NCI-H1417 (cell line): ENCODE measurements around the gene DAZAP1.

Source experiments
- DNase-seq, 3 experiments: peaks; one replicate each; lab custom pipeline; 2025; lab: John Stamatoyannopoulos, UW

DAZAP1 gene

DNA sequence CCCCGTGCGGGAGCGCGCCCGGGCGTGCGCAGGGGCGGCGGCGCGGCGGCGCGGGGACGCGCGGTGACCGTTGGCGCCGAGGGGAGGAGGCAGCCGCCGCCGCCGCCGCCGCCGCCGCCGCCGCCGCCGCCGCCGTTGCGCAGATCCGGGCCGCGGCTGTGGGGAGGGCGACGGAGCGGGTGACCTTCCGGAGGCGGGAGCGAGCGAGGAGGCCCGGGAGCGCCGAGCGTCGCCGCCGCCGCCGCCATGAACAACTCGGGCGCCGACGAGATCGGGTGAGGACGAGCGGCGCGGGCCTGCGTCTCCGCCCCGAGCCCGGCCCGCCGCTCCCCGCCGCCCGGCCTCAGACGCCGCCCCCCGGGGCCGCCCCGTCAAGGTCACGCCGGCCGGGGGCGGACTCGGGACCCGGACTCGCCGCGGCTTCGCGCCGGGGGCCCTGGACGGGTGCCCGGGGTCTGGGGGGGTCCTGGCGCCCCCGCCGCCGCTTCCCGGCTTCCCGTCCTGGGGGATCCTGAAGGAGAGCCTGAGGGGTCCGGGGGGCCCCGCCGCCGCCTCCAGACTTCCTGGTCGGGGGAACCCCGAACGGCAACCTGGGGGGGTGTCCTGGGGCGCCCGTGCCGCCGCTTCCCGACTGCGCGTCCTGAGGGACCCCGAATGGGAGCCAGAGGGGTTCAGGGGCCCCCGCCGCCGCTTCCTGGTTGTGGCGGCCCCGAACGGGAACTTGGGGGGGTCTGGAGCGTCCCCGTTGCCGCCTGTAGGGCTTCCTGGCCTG, at the start of gene DAZAP1:
DAZAP1 (plus strand) TSS at position 59 of the 772 bp plus-strand sequence; CDS start at position 247, 188 bp downstream.
- DNase-seq, result peak in 2 of 3 experiments; percentile 45 to 55

DNA sequence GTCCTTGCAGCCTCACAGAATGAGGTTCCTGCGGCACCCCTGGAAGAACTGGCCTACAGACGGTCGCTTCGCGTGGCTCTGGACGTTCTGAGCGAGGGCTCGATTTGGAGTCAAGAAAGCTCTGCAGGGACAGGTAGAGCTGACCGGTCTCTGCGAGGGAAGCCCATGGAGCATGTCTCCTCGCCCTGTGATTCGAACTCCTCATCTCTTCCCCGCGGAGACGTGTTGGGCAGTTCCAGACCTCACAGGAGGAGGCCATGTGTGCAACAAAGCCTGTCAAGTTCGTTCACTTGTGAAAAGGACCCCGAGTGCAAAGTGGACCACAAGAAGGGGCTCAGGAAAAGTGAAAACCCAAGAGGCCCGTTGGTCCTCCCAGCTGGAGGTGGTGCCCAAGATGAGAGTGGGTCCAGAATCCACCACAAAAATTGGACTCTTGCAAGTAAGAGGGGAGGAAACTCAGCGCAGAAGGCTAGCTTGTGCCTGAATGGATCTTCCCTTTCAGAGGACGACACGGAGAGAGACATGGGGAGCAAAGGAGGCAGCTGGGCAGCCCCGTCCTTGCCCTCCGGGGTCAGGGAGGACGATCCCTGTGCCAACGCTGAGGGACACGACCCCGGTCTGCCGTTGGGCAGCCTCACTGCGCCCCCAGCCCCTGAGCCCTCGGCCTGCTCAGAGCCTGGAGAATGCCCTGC, 47.1 kb upstream of the DAZAP1 start:
- DNase-seq, result no peak

DNA sequence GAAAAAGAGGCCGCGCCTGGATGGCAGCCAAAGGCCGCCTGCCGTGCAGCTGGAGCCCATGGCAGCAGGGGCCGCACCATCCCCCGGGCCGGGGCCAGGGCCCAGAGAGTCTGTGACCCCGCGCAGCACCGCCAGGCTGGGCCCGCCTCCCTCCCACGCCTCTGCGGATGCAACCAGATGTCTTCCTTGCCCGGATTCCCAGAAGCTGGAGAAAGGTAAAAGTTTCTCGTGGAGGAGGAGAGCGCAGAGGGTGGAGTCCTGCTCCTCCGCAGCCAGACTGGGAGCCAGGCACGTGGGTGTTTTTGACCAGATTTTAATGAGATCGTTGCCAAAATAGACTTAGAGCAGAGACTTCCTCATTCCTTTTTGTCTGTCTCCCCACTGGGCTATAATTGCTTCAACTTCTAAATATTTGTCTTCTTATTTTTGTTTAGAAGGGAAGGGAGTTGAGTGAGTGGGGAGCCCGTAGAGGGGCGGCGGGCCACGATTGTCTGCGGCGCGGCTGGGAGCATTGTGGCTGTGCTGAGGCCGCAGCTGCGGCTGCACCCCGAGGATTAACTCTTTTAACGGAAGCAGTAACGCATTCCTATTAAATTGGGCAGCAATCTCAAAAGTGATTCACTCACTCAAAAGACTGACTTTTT, 46.4 kb upstream of the DAZAP1 start:
- DNase-seq, result peak in 2 of 3 experiments; percentile 40 to 60

DNA sequence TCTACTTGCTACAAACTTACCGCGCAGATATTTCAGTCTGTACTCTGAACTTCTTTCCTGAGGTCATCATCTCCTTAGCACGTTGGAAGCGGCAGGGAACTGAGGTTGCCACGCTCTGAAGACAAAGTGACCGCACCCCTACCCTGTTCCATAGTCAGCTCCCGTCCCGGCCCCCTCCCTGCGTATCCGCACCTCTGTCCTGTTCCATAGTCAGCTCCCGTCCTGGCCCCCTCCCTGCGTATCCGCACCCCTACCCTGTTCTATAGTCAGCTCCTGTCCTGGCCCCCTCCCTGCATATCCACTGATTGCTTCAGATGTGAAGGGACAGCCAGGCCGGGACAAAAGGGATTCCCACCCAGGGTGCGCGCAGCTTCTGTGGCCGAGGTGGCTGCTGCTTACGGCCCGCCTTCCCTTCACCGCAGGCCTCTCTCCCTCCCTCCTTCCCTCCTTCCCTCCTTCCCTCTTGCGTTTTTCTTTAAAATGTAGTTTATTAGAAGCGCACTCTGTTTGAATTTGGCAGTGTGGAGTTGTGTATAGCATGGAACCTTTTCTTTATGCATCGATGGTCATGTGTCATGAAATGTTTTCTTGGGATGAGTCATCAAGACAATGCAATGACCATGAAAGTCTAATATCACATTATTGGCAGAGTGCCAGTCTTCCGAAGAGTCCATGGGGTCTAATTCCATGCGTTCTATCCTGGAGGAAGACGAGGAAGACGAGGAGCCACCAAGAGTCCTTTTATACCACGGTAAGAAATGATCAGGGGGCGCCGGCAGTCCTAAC, 45.6 kb upstream of the DAZAP1 start:
- DNase-seq, result no peak

DNA sequence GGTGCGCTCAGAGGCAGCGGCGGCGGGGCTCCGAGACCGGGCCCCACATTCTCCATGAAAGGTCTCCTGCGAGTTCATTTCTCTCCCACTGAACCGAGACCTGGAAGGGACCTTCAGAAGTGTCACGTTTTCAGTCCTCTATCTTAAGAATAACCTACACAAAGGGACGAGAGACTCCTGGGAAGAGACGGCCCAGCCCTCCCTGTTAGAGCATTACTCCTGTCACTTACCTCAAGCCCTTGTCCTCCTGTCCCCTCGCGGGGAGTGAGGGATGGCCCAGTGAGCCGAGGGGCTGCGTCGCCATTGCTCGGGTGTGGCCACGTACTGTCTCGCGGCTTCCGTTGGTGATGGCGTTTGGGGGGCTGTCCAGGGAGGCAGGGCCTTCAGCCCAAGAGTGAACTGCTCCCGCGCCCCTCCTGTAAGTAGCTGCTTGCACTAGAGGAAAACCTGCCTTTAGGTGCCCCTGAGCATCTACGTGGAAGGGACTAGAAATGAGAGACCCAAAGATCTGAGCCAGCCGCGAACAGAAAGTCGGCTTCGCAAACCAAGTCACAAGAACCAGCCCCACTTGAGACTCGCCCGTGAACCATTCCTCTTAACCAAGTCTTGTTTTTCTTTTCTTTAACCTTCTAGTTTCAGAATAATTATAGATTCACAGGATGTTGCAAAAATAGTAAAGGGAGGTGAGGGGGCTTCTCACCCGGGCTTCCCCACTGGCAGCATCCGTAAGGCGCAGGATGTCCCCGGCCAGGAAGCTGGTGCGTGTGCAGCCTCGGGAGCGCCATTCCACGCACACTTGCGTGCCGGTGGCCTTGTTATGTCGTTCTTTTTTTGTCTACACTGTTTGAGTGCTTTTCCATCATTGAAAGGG, 44.8 kb upstream of the DAZAP1 start:
- DNase-seq, result no peak

DNA sequence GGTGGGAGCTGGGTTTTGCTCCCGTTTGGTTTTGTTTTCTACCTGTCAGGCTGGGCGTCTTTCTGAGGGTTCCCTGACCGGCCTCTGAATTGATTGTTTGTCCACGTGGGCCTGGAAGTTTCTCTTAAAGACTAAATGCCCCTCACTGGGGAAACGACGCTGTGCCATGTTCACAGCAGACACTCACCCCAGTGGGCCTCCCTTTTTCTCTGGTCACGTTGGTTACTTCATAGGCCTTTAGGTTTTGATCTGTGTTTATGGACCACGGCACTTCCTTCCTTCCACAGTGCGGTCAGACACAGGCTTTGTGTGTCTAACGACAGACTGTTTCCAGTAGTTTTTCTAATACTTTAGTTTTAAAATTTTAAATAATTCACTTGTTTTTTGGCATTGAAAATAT, 43.8 kb upstream of the DAZAP1 start:
- no peak for DNase-seq

DNA sequence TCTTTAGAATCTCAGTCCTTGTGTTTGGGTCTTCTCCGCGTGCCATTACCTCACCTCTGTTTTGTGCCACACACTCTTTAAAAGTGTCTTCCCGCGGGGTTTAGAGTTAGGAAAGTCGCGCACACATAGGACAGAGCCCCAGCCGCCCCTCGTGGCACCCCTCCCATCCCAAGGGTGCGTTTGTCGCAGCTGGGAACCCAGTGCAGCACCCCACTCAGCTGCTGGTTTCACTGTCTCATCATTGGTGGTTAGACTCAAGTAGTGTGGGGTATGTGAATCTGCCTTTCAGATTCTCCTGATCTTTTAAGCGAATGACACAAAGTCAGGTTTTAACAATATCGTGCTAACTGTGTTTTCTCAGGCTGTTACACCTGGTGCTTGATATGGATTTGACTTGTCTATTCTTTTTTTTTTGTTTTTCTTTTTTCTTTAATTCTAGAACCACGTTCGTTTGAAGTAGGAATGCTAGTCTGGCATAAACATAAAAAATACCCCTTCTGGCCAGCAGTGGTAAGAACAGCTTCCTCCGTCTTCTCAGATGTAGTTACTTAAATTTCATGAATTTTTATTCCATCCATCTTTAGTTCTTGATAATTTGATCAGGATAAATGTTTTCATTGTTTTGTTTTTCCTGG, 43.2 kb upstream of the DAZAP1 start:
- DNase-seq, result no peak

DNA sequence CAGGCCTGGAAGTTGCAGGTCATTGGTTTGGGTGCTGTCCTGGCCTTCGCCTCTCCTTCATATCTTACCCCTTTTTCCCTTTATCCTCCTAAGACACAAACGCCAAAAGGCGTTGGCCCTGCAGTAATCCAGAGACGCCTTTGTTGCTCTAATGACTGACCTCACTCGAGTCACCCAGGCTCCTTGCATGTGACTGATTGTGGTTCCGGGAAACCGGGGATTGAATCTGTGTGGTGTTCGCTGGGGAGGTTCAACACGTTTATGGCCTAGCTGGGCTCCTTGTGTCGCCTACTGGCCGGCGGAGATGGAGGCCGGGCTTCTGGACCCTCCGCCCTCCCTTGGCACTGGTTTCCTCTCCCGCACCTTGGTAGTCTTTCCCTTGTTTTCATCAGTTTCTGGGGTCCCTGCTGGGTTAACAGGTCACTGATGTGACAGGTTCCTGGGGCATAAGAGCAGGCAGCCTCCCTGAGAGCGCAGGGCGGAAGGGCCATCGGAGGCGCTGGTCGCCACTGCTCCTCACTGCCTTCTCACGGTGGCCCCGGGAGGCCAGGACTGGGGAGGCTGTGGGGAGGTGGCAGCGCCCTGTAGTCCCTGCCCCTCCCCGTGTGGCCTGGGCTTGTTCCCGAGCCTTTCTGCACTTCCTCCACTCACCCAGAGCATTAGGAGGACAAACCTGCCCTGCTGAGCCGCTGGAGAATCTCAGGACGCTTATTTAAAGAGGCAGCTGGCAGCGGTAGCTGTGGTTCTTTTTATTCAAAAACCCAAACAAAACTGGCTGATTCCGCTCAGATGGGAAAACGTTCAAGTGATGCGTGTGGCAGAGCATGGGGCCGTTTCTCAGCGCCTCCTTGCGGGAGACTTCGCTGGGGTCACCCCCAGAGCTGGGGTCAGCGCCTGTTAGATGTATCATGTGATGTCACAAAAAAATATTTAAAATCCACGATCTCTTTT, 41.8 kb upstream of the DAZAP1 start:
- no peak for DNase-seq

DNA sequence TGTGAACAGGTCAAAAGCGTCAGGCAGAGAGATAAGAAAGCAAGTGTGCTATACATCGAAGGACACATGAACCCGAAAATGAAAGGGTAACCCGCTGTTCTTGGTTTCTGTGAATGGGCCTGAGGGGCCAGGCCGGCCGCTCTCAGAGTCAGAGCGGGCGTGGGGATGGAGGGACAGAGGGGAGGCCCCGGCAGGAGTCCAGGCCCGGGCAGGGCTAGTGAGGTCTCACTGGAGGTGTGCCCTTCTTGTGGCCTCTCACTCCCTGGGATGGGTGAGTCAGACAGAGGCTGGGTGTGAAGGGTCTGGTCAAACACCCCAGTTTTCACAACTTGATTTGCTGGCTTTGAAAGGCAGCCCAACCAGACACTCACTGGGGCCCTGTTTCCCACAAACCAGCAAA, 41.1 kb upstream of the DAZAP1 start:
- no peak for DNase-seq

DNA sequence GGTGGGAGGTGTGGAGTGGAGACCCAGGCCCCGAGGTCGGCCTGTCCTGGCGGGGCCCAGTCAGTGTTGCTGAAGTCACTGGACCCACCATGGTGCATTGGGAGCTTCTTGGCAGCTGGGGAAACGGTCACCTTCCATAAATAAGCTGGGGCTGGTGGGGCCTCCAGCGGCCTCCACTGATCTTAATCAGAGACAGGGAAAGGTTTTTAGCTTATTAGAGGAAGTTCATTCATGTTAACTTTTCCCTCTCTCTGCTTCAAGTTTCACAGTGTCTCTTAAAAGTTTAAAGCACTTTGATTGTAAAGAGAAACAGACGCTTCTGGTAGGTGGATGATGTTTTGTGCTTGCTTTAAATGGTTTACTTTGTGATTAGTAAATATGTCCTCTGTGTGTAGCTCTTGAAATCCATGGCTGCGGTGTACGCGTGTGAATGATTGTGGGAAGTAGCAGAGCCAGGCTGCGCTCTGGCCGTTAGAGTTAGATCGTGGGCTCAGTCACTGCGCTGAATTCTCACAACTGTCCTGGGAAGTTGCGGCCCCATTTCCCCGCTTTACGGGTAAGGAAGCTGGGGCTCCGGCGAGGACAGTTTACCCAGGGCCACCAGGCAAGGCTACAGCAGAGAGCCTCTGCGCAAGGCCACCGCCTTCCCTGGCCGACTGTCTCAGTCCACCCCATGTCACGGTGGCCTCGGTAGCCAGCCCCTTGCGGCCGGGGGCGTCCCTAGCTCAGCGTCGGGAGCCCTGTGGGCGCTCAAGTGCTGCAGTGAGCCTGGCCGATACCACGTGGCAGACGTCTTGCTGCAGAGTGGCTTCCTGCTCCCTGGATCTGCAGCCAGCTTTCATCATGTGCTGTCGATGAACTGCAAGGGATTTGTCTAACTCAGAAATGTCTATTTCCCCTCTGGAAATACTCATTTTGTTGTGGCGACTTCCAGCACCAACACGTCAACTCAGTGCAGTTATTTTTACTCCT, 40.2 kb upstream of the DAZAP1 start:
- no peak for DNase-seq

DNA sequence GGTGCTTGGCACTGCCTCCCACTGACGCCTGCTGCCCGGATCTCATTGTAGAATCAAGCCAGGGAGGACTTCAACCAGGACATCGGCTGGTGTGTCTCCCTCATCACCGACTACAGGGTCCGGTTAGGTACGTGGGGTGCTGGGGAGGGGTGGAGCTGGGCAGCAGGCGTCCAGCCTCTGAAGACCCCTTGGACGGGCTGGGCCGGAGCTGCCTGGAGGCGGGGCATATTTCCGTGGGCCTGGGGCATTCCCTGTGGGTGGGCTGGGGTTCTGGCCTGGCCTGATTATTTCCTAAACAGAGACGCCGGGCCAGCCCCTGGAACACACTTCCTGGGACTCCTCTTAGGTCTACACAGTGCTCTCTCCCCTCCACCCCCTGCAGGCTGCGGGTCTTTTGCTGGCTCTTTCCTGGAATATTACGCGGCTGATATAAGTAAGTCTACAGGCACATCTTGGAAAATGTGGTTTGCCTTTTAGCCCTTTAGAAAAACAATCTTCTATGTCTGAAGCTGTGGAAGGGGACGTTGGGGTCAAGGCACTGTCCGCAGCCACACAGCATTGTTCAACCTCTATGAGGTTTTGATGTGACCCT, 38.1 kb upstream of the DAZAP1 start:
- DNase-seq, result no peak

DNA sequence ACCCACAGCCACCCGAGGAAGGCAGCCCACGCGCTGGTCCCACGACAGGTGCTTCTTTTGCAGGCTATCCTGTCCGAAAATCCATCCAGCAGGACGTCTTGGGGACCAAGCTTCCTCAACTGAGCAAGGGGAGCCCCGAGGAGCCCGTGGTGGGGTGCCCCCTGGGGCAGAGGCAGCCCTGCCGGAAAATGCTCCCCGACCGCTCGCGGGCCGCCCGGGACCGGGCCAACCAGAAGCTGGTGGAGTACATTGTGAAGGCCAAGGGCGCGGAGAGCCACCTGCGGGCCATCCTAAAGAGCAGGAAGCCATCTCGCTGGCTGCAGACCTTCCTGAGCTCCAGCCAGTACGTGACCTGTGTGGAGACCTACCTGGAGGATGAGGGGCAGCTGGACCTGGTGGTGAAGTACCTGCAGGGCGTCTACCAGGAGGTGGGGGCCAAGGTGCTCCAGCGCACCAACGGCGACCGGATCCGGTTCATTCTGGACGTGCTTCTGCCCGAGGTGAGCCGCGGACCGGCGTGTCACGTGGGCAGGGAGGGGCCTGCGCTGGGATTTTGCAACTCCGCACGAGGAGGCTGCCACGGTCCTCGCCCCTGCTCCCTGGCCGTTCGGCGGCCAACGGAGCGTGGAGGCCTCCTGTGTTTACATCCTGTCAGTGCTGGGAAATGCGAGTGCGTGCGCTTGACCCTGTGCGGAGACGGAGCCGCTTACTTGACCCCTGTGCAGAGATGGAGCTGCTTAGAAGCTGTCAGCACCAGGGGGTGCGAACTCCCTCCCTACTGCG, 36.6 kb upstream of the DAZAP1 start:
- peak in 1 of 3 experiments; percentile 49 for DNase-seq

DNA sequence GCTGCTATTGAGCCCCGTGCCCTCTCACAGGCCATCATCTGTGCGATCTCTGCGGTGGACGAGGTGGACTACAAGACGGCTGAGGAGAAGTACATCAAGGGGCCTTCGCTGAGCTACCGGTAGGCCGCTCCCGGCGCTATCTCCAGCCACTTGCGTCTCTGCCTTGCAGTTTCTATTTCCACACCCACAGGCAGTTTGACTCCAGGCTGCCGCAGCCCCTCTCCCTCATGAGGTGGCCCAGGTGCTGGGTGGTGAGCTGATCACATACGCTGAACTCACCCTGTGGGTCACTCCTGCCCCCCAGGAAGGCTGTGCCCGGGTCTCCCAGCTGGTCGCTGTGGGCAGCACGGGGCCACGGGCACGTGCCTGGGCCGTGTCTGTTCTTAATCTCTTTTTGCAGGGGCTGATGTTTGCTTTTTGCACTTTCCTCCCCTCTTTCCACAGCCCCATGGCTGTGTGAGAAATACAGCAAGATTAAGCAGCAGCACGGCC, 34.3 kb upstream of the DAZAP1 start:
- DNase-seq, result no peak

DNA sequence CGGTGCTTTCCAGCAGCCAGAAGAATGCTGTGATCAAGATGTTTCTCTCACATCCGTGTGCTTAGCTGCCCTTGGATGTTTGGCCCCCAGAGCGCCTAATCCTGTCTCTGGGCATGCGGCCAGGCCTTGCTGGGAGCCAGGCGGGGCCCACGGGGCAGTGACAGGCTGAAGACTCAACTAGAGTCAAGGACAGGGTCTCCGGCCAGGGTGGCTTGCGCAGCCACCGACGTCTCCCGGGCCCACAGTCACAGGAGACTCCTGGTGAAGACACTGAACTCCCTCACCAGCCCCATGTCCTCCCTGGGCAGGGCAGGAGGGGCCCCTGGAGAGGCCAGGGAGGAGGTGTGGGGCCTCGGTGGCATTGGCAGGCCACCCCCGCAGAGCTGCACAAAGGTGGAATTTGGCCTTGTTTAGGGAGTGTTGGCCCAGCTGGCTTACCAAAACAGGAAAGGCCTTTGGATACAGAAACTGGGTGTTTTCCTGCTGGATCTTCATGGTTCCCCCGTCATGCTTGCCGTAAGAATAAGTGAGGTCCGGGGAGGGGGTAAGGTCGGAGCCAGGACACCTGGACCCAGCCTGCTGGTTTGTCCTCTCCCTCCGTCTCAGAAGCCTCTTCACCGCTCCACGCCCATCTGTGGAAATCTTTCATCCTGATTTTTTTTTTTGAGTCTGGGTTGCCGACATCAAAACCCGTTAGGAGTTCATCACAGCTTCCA, 33.7 kb upstream of the DAZAP1 start:
- DNase-seq, result no peak

DNA sequence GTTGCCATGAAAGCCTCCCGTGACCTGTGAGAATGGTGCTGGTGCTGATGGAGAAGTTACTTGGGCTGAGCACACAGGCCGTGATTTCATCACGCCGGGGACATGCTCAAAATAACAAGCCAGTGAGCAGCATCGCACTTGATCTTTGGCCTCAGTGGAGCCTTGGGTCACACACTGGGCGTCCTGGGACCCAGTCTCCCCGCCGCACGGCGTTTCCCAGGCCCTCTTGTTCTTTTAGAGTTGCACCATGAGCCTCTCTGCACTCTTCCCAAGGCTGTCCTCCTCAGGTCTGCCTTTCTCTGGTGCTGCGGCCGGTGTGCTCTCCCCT, 33.2 kb upstream of the DAZAP1 start:
- DNase-seq, result no peak

DNA sequence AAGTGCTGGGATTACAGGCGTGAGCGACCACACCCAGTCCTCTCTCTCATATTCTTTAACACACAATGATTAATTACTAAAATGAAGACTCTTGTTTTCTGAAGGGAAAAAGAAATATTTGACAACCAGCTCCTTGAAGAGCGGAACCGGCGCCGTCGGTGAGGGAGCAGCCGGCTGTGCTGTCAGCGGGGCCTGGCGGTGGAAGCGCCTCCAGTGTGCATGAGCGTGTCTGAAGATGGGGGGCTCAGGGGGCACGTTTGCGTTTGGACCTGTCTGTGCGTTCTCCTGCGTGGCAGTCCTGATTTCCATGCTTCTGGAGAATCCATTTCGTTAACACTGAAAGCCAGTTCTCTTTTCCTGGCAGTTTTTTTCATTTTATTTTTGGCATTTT, 31.0 kb upstream of the DAZAP1 start:
- no peak for DNase-seq
